OCI-LY3 (cell line): Measurements from ENCODE around the gene C2orf68.
"Not testable (repeated sequence)": the region's sequence is repeated elsewhere in the genome, so short reads cannot be mapped to it uniquely, and the experiment has no call there.

Source experiments
- EZH2phosphoT487 ChIP-seq: fragments of 200-600 bp; shearing (Covaris generic); IDR thresholded peaks from 2 replicates; pipeline ENCODE4 v1.6.1; 2018; ENCODE audit warnings: antibody characterized with exemption, mixed run types, low read depth
- TF ChIP-seq, protein P1 (sequence below): fragments of 200-600, 300-600 bp; sonication (generic); IDR thresholded peaks from 2 replicates; pipeline ENCODE4 v1.5.1; 2014; ENCODE audit warnings: antibody characterized with exemption, low read length, low read depth

GRCh38 chr2:85604133-85604444 lies 7.8 kb downstream of the C2orf68 start:
- TF ChIP-seq, protein P1, sequence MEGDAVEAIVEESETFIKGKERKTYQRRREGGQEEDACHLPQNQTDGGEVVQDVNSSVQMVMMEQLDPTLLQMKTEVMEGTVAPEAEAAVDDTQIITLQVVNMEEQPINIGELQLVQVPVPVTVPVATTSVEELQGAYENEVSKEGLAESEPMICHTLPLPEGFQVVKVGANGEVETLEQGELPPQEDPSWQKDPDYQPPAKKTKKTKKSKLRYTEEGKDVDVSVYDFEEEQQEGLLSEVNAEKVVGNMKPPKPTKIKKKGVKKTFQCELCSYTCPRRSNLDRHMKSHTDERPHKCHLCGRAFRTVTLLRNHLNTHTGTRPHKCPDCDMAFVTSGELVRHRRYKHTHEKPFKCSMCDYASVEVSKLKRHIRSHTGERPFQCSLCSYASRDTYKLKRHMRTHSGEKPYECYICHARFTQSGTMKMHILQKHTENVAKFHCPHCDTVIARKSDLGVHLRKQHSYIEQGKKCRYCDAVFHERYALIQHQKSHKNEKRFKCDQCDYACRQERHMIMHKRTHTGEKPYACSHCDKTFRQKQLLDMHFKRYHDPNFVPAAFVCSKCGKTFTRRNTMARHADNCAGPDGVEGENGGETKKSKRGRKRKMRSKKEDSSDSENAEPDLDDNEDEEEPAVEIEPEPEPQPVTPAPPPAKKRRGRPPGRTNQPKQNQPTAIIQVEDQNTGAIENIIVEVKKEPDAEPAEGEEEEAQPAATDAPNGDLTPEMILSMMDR: not testable (repeated sequence)
- TF ChIP-seq EZH2phosphoT487: not testable (repeated sequence)
